ENCODE results near the gene YIF1A.

- TF ChIP-seq CTCF (IDR thresholded peaks at IDR 0.05) (no peak), POLR2AphosphoS5 (IDR thresholded peaks at IDR 0.05) (no peak)
Observed at GRCh38 chr11:66243782-66244535, 45.0 kb downstream of the YIF1A start.

Data from esophagus muscularis mucosa (tissue), 3 donors.